Motor neuron (in vitro differentiated cells): Measurements from ENCODE around the gene CPNE5. TPM values are rescaled to one million over a fixed set of nuclear protein-coding genes. Genes with fewer than 3 reads are reported as not detected.

Experiments
- ATAC-seq, 8 experiments: fragments of 200-7000 bp; cut with Tn5 transposase; replicated peaks in 6 of 8; 2 replicates each; pipeline ENCODE4 v1.8.0; 2021; ENCODE audit warnings: mild to moderate bottlenecking in 8 of 8, moderate library complexity in 8 of 8
- H3K27ac ChIP-seq, 2 donors: fragments of 250-450 bp; sonication (Bioruptor Pico); 2 replicates each; pipeline ENCODE4 v1.9.0; 2021; ENCODE audit warnings: antibody characterized with exemption in 2 of 2, mild to moderate bottlenecking in 2 of 2, moderate library complexity in 1 of 2
- H3K4me1 ChIP-seq, 2 donors: fragments of 250-450 bp; sonication (Bioruptor Pico); replicated peaks in 1 of 2; 2 replicates each; pipeline ENCODE4 v1.6.1; 2021; ENCODE audit warnings: antibody characterized with exemption in 2 of 2, mild to moderate bottlenecking in 2 of 2, moderate library complexity in 1 of 2
- H3K4me3 ChIP-seq, 5 donors: fragments of 250-450 bp; sonication (Bioruptor Pico); 2 replicates each; pipeline ENCODE4 v1.9.0; 2021; ENCODE audit warnings: antibody characterized with exemption in 5 of 5, mild to moderate bottlenecking in 5 of 5, moderate library complexity in 4 of 5
- whole genome bisulfite sequencing, 10 experiments: fragments of 450-650 bp; shearing (Covaris generic); methylation state at CpG; one replicate each; pipeline ENCODE4 v1.0.0; 2022; 5-methylcytosine and 5-hydroxymethylcytosine counted together
- in situ Hi-C, 9 experiments: fragments of 400-800 bp; cut with MboI; loops; one replicate each; pipeline ENCODE4 v1.15.0; 2021; ENCODE audit warnings: low sequenced_read_pairs in 9 of 9, low pct_unique_long_range_greater_than_20kb in 2 of 9; ENCODE audit not compliant: unreplicated experiment in 9 of 9
- total RNA-seq, 8 experiments: library from RNA; unstranded; fragments of 300-600 nt; gene quantifications; 2 replicates each; pipeline versions ENCODE4 v1.2.3 to v1.2.4, GENCODE V29; 2022

The CPNE5 gene
- total RNA-seq, 8 experiments from 2014 or later: 0.45 to 3.1 (median 1.7) TPM

GRCh38 chr6:36871686-36872085, 32.4 kb upstream of the CPNE5 start:
- Histone ChIP-seq H3K4me1 (peaks cover 8 to 17% of the 10 kb centered on the region in 2 donors), H3K4me3 (no peak overlapping the region), H3K27ac (no peak overlapping the region)
- ATAC-seq: no peak
- in situ Hi-C loops: loop anchor here in 2 of 9 experiments (25.0 kb wide), 1 partner anchor 259 kb away; no protein-coding TSS in a partner anchor
- WGBS, 10 experiments: 80 to 100% (median 90%) methylated on average over 1 to 3 of the region's 3 CpGs; no CpG with 5 or more reads in 2 of the 10 experiments

GRCh38 chr6:36867471-36868224, 28.4 kb upstream of the CPNE5 start:
- in situ Hi-C loops: loop anchor here in 2 of 9 experiments (25.0 kb wide), 1 partner anchor 255 kb away; no protein-coding TSS in a partner anchor
- Histone ChIP-seq H3K4me3 (no peak overlapping the region), H3K27ac (no peak overlapping the region), H3K4me1 (peaks cover 0 to 3% of the 10 kb centered on the region in 2 donors)
- WGBS, 10 experiments: 20 to 100% (median 87%) methylated on average over 1 to 4 of the region's 4 CpGs; no CpG with 5 or more reads in 3 of the 10 experiments
- no peak for ATAC-seq

- no peak overlapping the region for H3K4me3 ChIP-seq
- WGBS, 10 experiments: 13 to 94% (median 71%) methylated on average over 1 to 2 of the region's 2 CpGs; no CpG with 5 or more reads in 1 of the 10 experiments
- in situ Hi-C loops: loop anchor here in 2 of 9 experiments (25.0 kb wide), 1 partner anchor 254 kb away; no protein-coding TSS in a partner anchor
- peaks cover 0 to 3% of the 10 kb centered on the region in 2 donors for H3K4me1 ChIP-seq
- no peak overlapping the region for H3K27ac ChIP-seq
- peak in 2 of 8 experiments; percentile 31 to 81 for ATAC-seq
Measured at GRCh38 chr6:36865835-36866234, 26.6 kb upstream of the CPNE5 start.

- in situ Hi-C loops: loop anchor here in 2 of 9 experiments (25.0 kb wide), 1 partner anchor 252 kb away; no protein-coding TSS in a partner anchor
- 77 to 100% (median 86%) methylated on average over 2 to 11 of the region's 12 CpGs; no CpG with 5 or more reads in 1 of the 10 experiments for WGBS, 10 experiments
Measured at GRCh38 chr6:36863670-36864540, 24.7 kb upstream of the CPNE5 start.

GRCh38 chr6:36862848-36863382, 23.7 kb upstream of the CPNE5 start:
- in situ Hi-C loops: loop anchor here in 2 of 9 experiments (25.0 kb wide), 1 partner anchor 251 kb away; no protein-coding TSS in a partner anchor
- 78 to 100% (median 85%) methylated on average over 1 to 3 of the region's 4 CpGs; no CpG with 5 or more reads in 2 of the 10 experiments for WGBS, 10 experiments
- no peak overlapping the region for H3K27ac ChIP-seq
- ATAC-seq: no peak
- H3K4me3 ChIP-seq: no peak overlapping the region
- peaks cover 0 to 6% of the 10 kb centered on the region in 2 donors for H3K4me1 ChIP-seq

More at GRCh38 chr6:36863670-36864540, 24.7 kb upstream of the CPNE5 start:
- Histone ChIP-seq H3K4me3 (no peak overlapping the region), H3K27ac (no peak overlapping the region), H3K4me1 (peaks cover 0 to 3% of the 10 kb centered on the region in 2 donors)
- ATAC-seq: no peak

- in situ Hi-C loops: loop anchor here in 2 of 9 experiments (25.0 kb wide), 1 partner anchor 250 kb away; no protein-coding TSS in a partner anchor
- 83 to 100% (median 93%) methylated on average over 1 to 5 of the region's 8 CpGs; no CpG with 5 or more reads in 2 of the 10 experiments for WGBS, 10 experiments
Measured at GRCh38 chr6:36862164-36862847, 23.1 kb upstream of the CPNE5 start.

GRCh38 chr6:36860126-36860525, 20.9 kb upstream of the CPNE5 start:
- H3K27ac ChIP-seq: no peak overlapping the region
- WGBS, 10 experiments: 83 to 100% (median 97%) methylated on average over 1 to 5 of the region's 7 CpGs; no CpG with 5 or more reads in 1 of the 10 experiments
- in situ Hi-C loops: loop anchor here in 2 of 9 experiments (25.0 kb wide), 1 partner anchor 248 kb away; no protein-coding TSS in a partner anchor
- no peak overlapping the region for H3K4me3 ChIP-seq
- peaks cover 0 to 6% of the 10 kb centered on the region in 2 donors for H3K4me1 ChIP-seq
- ATAC-seq: no peak

More at GRCh38 chr6:36862164-36862847, 23.1 kb upstream of the CPNE5 start:
- Histone ChIP-seq H3K27ac (no peak overlapping the region), H3K4me3 (no peak overlapping the region), H3K4me1 (peaks cover 0 to 6% of the 10 kb centered on the region in 2 donors)
- ATAC-seq: peak in 2 of 8 experiments; percentile 40 to 62

GRCh38 chr6:36858407-36858981, 19.2 kb upstream of the CPNE5 start:
- peaks cover 0 to 6% of the 10 kb centered on the region in 2 donors for H3K4me1 ChIP-seq
- in situ Hi-C loops: loop anchor here in 2 of 9 experiments (25.0 kb wide), 1 partner anchor 246 kb away; no protein-coding TSS in a partner anchor
- H3K4me3 ChIP-seq: no peak overlapping the region
- ATAC-seq: no peak
- no peak overlapping the region for H3K27ac ChIP-seq
- 0 to 80% (median 38%) methylated on average over 1 to 5 of the region's 6 CpGs; no CpG with 5 or more reads in 3 of the 10 experiments for WGBS, 10 experiments

- Histone ChIP-seq H3K27ac (no peak overlapping the region), H3K4me3 (no peak overlapping the region), H3K4me1 (peaks cover 0 to 6% of the 10 kb centered on the region in 2 donors)
- no peak for ATAC-seq
- 96 to 100% (median 100%) methylated on average over 1 to 4 of the region's 4 CpGs; no CpG with 5 or more reads in 4 of the 10 experiments for WGBS, 10 experiments
- in situ Hi-C loops: loop anchor here in 2 of 9 experiments (25.0 kb wide), 1 partner anchor 245 kb away; no protein-coding TSS in a partner anchor
Measured at GRCh38 chr6:36857325-36857724, 18.1 kb upstream of the CPNE5 start.

- in situ Hi-C loops: loop anchor here in 2 of 9 experiments (25.0 kb wide), 1 partner anchor 244 kb away; no protein-coding TSS in a partner anchor
- Histone ChIP-seq H3K4me3 (no peak overlapping the region), H3K4me1 (peaks cover 0 to 6% of the 10 kb centered on the region in 2 donors), H3K27ac (no peak overlapping the region)
- ATAC-seq: no peak
- 67 to 100% (median 93%) methylated on average over 1 to 8 of the region's 8 CpGs; no CpG with 5 or more reads in 2 of the 10 experiments for WGBS, 10 experiments
Measured at GRCh38 chr6:36856277-36856676, 17.0 kb upstream of the CPNE5 start.

GRCh38 chr6:36855750-36856149, 16.5 kb upstream of the CPNE5 start:
- no peak for ATAC-seq
- in situ Hi-C loops: loop anchor here in 2 of 9 experiments (25.0 kb wide), 1 partner anchor 243 kb away; no protein-coding TSS in a partner anchor
- no peak overlapping the region for H3K27ac ChIP-seq
- H3K4me1 ChIP-seq: peaks cover 0 to 8% of the 10 kb centered on the region in 2 donors
- H3K4me3 ChIP-seq: no peak overlapping the region
- WGBS, 10 experiments: 87 to 100% (median 98%) methylated on average over 2 to 10 of the region's 10 CpGs; no CpG with 5 or more reads in 2 of the 10 experiments
